IMR-90 (cell line): Measurements from ENCODE around the gene TBPL1.

Experiments
- CHD1 ChIP-seq: IDR thresholded peaks from 2 replicates; pipeline ENCODE4 v1.6.1; 2012; ENCODE audit warnings: low read depth, low read length, improper control_type of control experiment
- CTCF ChIP-seq: conservative IDR thresholded peaks from 2 replicates; pipeline ENCODE4 v1.5.1; 2012; ENCODE audit warnings: mild to moderate bottlenecking, low read depth, low read length, improper control_type of control experiment
- POLR2A ChIP-seq: IDR thresholded peaks from 2 replicates; pipeline ENCODE4 v1.6.1; 2012; ENCODE audit warnings: mild to moderate bottlenecking, low read depth, low read length
- RCOR1 ChIP-seq: IDR thresholded peaks from 2 replicates; pipeline ENCODE4 v1.6.1; 2012; ENCODE audit warnings: mild to moderate bottlenecking, low read length, improper control_type of control experiment; ENCODE audit not compliant: insufficient replicate concordance
- TF ChIP-seq, protein P1 (sequence below): fragments of 150-350 bp; IDR thresholded peaks from 2 replicates; pipeline ENCODE4 v1.6.1; 2016; ENCODE audit warnings: low read depth, mild to moderate bottlenecking, low read length, moderate library complexity, borderline replicate concordance

DNA sequence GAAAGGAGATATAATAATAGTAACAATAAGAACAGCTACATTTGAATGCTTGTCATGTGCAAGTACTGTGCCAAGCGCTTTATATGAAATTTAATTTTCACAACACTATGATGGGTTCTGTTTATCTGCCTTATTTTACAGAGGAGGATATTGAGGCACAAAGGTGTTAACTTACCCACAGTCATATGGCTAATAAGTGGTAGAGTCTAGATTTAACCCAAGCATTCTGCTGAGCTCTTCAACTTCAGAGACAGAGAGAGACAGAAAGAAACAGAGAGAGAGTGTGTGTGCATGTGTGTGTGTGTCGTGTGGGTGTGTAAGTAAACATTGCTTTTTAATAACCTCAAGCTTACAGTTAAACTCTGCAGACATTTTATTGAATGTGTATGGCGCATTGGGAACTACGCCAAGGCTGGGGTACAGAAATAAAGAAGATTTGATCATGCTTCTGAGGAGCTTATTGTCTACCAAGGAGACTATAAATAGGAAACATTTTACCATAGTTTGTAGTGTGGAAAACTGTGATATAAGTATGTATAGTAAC is 12.9 kb downstream of the TBPL1 start:
- TF ChIP-seq CTCF: no peak
- no peak for TF ChIP-seq POLR2A
- TF ChIP-seq CHD1: no peak
- TF ChIP-seq, protein P1, sequence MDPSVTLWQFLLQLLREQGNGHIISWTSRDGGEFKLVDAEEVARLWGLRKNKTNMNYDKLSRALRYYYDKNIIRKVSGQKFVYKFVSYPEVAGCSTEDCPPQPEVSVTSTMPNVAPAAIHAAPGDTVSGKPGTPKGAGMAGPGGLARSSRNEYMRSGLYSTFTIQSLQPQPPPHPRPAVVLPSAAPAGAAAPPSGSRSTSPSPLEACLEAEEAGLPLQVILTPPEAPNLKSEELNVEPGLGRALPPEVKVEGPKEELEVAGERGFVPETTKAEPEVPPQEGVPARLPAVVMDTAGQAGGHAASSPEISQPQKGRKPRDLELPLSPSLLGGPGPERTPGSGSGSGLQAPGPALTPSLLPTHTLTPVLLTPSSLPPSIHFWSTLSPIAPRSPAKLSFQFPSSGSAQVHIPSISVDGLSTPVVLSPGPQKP: no peak
- no peak for TF ChIP-seq RCOR1
